ENCODE results near the gene NPLOC4. TPM values are rescaled to one million over a fixed set of nuclear protein-coding genes. Genes with fewer than 3 reads are reported as not detected.
A peak's percentile ranks its signal among the peaks of the same experiment; 100 is the strongest.

The NPLOC4 gene
- total and polyA plus RNA-seq, 9 of the 15 experiments (the other 6 are each of a cell fraction or from before 2014, with no cell fraction given): 1.5 to 116 (median 64.5) TPM

- TF ChIP-seq REST (IDR thresholded peaks at IDR 0.05; ENCODE audit: borderline replicate concordance): no peak
- TF ChIP-seq REST (CRISPR knock-in tag; IDR thresholded peaks at IDR 0.05; ENCODE audit: low read depth): peak; percentile 52; the same call in 1 of the 2 replicates
- no peak for TF ChIP-seq FOXM1 (IDR thresholded peaks at IDR 0.05; ENCODE audit: low read depth)
- TF ChIP-seq FOXM1 (CRISPR knock-in tag; IDR thresholded peaks at IDR 0.05; ENCODE audit: low read depth): no peak
- no peak for TF ChIP-seq PKNOX1 (IDR thresholded peaks at IDR 0.05)
- no peak for TF ChIP-seq HNRNPH1 (optimal IDR thresholded peaks at IDR 0.05; ENCODE audit: low read depth, low read length)
- no peak for TF ChIP-seq RBM39 (optimal IDR thresholded peaks at IDR 0.05; ENCODE audit: low read depth, low read length)
- TF ChIP-seq KAT7 (CRISPR knock-in tag; IDR thresholded peaks at IDR 0.05; ENCODE audit: borderline replicate concordance): 0 out of 2 replicates have a peak, but pooled peaks have one; percentile 74
- TF ChIP-seq ZBTB9 (CRISPR knock-in tag; IDR thresholded peaks at IDR 0.05): peak; percentile 40; the same call in 1 of the 2 replicates
- peak; percentile 68 for TF ChIP-seq MYC (IDR thresholded peaks at IDR 0.05; ENCODE audit: low read depth, low read length)
- TF ChIP-seq MYC (CRISPR knock-in tag; IDR thresholded peaks at IDR 0.05; ENCODE audit: borderline replicate concordance, low read depth): no peak
- no peak for TF ChIP-seq ARHGAP35 (IDR thresholded peaks at IDR 0.05; ENCODE audit: partially characterized antibody)
- TF ChIP-seq ZBTB7A (IDR thresholded peaks at IDR 0.05; ENCODE audit: borderline replicate concordance, control insufficient read depth, low read depth, low read length): peak; percentile 97
- TF ChIP-seq PRPF4 (IDR thresholded peaks at IDR 0.05; ENCODE audit: insufficient read depth, low read depth, low read length, poor library complexity, severe bottlenecking): peak; percentile 59
These were observed 124.1 kb downstream of the NPLOC4 start, which contains the start of gene ACTG1 (continued) for GRCh38 chr17:81512562-81513371.

Measured in K562 (cell line).